ENCODE measurements around the gene POU4F1.

Gene POU4F1

DNA sequence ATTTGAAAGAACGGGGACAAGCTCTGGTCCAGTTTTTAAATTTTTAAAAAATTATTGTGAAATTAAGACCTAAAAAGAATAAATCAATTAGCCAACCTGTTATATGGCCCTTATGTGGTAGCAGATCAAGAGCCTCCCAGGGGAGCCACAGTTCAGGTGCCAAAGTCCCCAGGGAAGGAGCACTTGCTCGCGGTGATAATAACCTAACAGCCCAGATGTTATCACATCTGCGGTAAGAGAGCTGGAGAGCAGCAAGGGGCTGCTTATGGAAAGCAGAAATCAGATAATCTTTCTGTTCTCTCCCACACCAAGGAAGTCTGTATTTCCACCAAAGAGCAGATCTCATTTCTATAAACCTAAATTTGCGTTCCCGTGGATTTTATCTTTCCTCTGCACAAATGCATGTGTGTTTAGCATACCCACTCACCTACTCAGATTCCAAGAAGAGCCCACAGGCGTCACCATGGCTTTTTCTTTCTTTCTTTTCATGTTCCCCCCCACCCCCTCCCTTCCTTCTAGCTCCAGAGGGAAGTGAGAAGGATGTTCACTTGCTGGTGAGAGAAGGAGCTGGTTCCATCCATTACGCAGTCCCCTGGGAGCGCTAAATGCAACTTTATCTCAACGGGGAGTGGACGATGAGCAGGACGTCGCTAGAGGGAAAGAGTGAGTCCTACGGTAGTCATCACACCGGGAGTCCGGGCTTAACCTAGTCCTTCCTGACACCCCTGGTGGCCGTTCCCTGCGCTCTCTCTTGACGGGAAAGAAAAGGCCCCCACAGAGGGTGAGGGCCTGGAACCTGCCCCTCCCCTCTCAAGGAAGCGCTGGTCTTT lies 1.6 kb upstream of the POU4F1 start:
- H3K4me1 ChIP-seq (ENCODE audit: low read depth, poor library complexity, severe bottlenecking): no peaks in the 10 kb centered on the region
- no peak overlapping the region for H2AFZ ChIP-seq (ENCODE audit: low read depth)
- H4K20me1 ChIP-seq (ENCODE audit: insufficient read depth): no peaks in the 10 kb centered on the region
- H3K36me3 ChIP-seq (ENCODE audit: insufficient read depth): no peaks in the 10 kb centered on the region
- H3K4me2 ChIP-seq: no peak overlapping the region
- no peak overlapping the region for H3K9ac ChIP-seq
- TF ChIP-seq CTCF (conservative IDR thresholded peaks at IDR 0.05; ENCODE audit: low read depth, low read length): no peak
- H3K27ac ChIP-seq: no peak overlapping the region
- no peak overlapping the region for H3K4me3 ChIP-seq (IDR thresholded peaks at IDR 0.05; ENCODE audit: insufficient read depth, low read depth, low read length)
- no peaks in the 10 kb centered on the region for H3K27me3 ChIP-seq (ENCODE audit: insufficient read depth, low read depth)
- H3K79me2 ChIP-seq (ENCODE audit: insufficient read depth, low read depth): no peaks in the 10 kb centered on the region

GRCh38 chr13:78602561-78603239 lies 652 bp downstream of the POU4F1 start:
- no peak for TF ChIP-seq CTCF (conservative IDR thresholded peaks at IDR 0.05; ENCODE audit: low read depth, low read length)
- no peak overlapping the region for H2AFZ ChIP-seq (ENCODE audit: low read depth)
- no peak overlapping the region for H3K27ac ChIP-seq
- no peaks in the 10 kb centered on the region for H3K4me1 ChIP-seq (ENCODE audit: low read depth, poor library complexity, severe bottlenecking)
- H3K36me3 ChIP-seq (ENCODE audit: insufficient read depth): no peaks in the 10 kb centered on the region
- H4K20me1 ChIP-seq (ENCODE audit: insufficient read depth): no peaks in the 10 kb centered on the region
- H3K79me2 ChIP-seq (ENCODE audit: insufficient read depth, low read depth): no peaks in the 10 kb centered on the region
- H3K4me2 ChIP-seq: no peak overlapping the region
- no peak overlapping the region for H3K4me3 ChIP-seq (IDR thresholded peaks at IDR 0.05; ENCODE audit: insufficient read depth, low read depth, low read length)
- H3K9ac ChIP-seq: no peak overlapping the region
- H3K27me3 ChIP-seq (ENCODE audit: insufficient read depth, low read depth): no peaks in the 10 kb centered on the region

- H2AFZ ChIP-seq (ENCODE audit: low read depth): no peak overlapping the region
- no peak overlapping the region for H3K4me3 ChIP-seq (IDR thresholded peaks at IDR 0.05; ENCODE audit: insufficient read depth, low read depth, low read length)
- no peak overlapping the region for H3K4me2 ChIP-seq
- H3K79me2 ChIP-seq (ENCODE audit: insufficient read depth, low read depth): no peaks in the 10 kb centered on the region
- TF ChIP-seq CTCF (conservative IDR thresholded peaks at IDR 0.05; ENCODE audit: low read depth, low read length): no peak
- no peaks in the 10 kb centered on the region for H3K4me1 ChIP-seq (ENCODE audit: low read depth, poor library complexity, severe bottlenecking)
- no peaks in the 10 kb centered on the region for H4K20me1 ChIP-seq (ENCODE audit: insufficient read depth)
- no peak overlapping the region for H3K27ac ChIP-seq
- H3K27me3 ChIP-seq (ENCODE audit: insufficient read depth, low read depth): no peaks in the 10 kb centered on the region
- H3K36me3 ChIP-seq (ENCODE audit: insufficient read depth): no peaks in the 10 kb centered on the region
- H3K9ac ChIP-seq: no peak overlapping the region
These were observed 1.3 kb downstream of the POU4F1 start for GRCh38 chr13:78601874-78602560.

GRCh38 chr13:78601124-78601873 lies 2.1 kb downstream of the POU4F1 start:
- H3K9ac ChIP-seq: no peak overlapping the region
- H3K4me2 ChIP-seq: no peak overlapping the region
- no peak overlapping the region for H2AFZ ChIP-seq (ENCODE audit: low read depth)
- no peaks in the 10 kb centered on the region for H4K20me1 ChIP-seq (ENCODE audit: insufficient read depth)
- no peak overlapping the region for H3K27ac ChIP-seq
- H3K79me2 ChIP-seq (ENCODE audit: insufficient read depth, low read depth): no peaks in the 10 kb centered on the region
- H3K36me3 ChIP-seq (ENCODE audit: insufficient read depth): no peaks in the 10 kb centered on the region
- H3K4me3 ChIP-seq (IDR thresholded peaks at IDR 0.05; ENCODE audit: insufficient read depth, low read depth, low read length): no peak overlapping the region
- H3K4me1 ChIP-seq (ENCODE audit: low read depth, poor library complexity, severe bottlenecking): no peaks in the 10 kb centered on the region
- TF ChIP-seq CTCF (conservative IDR thresholded peaks at IDR 0.05; ENCODE audit: low read depth, low read length): no peak
- H3K27me3 ChIP-seq (ENCODE audit: insufficient read depth, low read depth): no peaks in the 10 kb centered on the region

All from KMS-11 (cell line).